PFSK-1 (cell line): ENCODE results near the gene PCIF1.

Experiments
- POLR2AphosphoS5 ChIP-seq: IDR thresholded peaks from 2 replicates; pipeline ENCODE4 v1.6.1; 2012; ENCODE audit warnings: low read depth, mild to moderate bottlenecking, control low read depth, low read length, moderate library complexity
- REST ChIP-seq, 2 experiments: IDR thresholded peaks; 2 replicates each; pipeline versions ENCODE4 v1.6.1 to v1.8.0; 2011 to 2012; ENCODE audit warnings: low read depth in 2 of 2, low read length in 2 of 2, control low read depth in 1 of 2, inconsistent platforms in 1 of 2, mild to moderate bottlenecking in 1 of 2, moderate library complexity in 1 of 2; ENCODE audit not compliant: insufficient read depth in 1 of 2
- SIN3A ChIP-seq: IDR thresholded peaks from 2 replicates; pipeline ENCODE4 v1.6.1; 2012; ENCODE audit warnings: mild to moderate bottlenecking, low read length, moderate library complexity, borderline replicate concordance; ENCODE audit not compliant: insufficient read depth

- TF ChIP-seq POLR2AphosphoS5, result no peak
- TF ChIP-seq SIN3A, result no peak
- no peak for TF ChIP-seq REST (IDR thresholded peaks at IDR 0.05; ENCODE audit: insufficient read depth in 1 of 2, low read depth in 2 of 2, low read length in 2 of 2)
Observed at GRCh38 chr20:45945678-45946148, 11.2 kb downstream of the PCIF1 start.
